ENCODE data around the gene ATP2B2.

The ATP2B2 gene

GRCh38 chr3:10469441-10470119 lies 35.8 kb downstream of the ATP2B2 start:
- DNase-seq (ENCODE audit: low read depth) = no peak

DNA sequence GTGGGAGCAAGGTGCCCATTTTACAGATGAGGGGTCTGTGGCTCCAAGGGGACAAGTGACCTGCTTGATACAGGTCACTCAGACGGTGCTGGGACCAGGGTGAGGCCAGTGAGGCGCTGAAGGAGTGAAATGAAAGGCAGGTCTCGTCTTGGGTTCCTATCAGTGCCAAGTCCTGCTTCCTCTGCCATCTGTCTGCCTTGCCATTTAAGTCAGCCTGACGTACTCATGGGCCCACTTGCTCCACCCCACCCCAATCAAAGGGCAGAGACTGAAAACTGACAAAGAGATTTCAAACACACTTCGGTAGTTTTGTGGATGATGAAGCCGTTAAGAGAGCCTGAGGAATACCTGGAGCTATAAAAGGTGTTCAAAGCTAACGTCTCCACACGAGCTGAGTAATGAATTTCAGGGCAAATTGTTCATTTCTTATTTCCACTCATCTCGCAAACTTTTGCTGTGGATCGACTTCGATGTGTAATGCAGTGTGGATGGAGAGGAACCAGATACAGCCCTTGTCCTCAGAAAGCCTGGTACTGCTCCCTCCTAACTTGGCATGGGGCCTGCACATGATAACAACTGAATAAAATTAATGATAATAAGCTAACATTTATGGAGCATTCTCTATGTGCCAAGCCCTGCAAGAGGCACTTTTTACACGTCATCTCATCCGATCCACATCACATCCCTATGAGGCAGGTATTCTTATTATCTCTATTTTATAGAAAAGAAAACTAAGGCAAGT lies 36.6 kb downstream of the ATP2B2 start:
- DNase-seq (ENCODE audit: low read depth) = no peak

DNA sequence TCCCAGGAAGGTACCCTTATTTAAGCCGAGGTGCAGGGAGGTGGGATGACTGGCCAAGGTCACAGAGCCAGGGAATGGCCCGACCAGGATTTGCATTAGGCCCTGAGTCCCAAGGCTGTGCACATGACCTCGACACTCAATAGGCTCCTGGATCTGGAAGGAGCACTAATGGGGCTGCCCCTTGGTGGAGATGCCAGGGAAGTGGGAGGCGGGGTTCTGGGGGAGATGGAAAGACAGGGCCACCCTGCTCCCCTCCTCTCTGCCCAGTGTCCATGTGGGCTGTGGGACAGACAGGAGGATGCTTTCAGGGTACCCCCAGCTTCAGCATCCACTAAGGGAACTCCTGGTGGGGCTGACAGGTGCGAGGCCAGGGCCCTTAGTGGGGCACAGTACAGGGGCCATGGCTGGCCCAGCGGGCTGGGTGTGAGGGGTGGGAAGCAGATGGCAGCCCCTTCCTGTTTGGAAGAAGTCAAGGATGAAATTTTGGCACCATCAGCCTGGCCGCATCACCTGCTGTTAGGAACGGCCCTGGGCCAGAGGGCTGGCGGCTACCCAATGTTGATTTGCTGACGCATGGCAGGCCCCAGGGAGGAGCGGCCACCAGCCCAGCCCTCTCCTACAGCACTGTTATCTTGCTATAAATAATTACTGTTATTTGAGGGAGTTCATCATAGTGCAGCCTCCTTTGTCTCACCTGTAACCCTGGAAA lies 37.3 kb downstream of the ATP2B2 start:
- DNase-seq (ENCODE audit: low read depth) = no peak

GRCh38 chr3:10467204-10467603 lies 38.2 kb downstream of the ATP2B2 start:
- no peak for DNase-seq (ENCODE audit: low read depth)

DNA sequence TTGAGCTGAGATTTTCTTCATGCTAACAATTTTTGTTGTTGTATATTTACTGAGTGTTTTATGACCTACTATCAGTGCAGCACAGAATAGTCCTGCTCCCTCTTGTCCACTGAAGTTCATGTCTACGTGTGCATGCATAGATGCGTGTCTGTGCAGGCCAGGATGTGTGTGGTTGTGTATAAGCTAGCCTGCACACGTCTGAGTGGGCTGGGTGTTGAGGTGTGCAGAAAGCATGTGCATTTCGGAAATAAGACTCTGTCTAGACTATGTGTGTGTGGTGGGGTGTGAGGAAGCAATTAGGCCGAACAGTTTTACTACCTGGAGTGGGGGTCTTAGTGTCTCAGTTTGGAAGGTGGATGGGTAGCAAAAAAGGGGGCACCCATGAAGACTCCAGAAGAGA lies 39.2 kb downstream of the ATP2B2 start:
- no peak for DNase-seq (ENCODE audit: low read depth)

DNA sequence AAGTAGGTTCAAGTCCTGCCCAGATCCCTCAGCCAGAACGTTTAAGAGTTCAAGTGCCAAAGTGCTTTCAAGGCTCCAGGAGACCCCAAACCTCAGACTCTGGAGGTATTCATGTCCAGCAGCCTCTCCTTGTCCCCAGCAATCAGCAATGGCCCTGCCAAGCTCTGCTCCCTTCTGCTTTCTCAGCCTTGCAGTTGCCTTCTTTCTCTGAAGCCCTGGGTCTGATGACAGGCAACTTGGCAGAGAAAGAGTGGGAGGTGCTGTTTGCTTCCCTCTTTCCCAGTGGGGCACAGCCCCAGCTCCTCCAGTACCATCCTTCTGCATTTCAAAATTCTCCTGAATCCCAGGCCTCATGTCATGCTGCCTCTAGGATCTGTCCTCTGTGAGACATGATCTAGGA lies 40.2 kb downstream of the ATP2B2 start:
- no peak for DNase-seq (ENCODE audit: low read depth)

DNA sequence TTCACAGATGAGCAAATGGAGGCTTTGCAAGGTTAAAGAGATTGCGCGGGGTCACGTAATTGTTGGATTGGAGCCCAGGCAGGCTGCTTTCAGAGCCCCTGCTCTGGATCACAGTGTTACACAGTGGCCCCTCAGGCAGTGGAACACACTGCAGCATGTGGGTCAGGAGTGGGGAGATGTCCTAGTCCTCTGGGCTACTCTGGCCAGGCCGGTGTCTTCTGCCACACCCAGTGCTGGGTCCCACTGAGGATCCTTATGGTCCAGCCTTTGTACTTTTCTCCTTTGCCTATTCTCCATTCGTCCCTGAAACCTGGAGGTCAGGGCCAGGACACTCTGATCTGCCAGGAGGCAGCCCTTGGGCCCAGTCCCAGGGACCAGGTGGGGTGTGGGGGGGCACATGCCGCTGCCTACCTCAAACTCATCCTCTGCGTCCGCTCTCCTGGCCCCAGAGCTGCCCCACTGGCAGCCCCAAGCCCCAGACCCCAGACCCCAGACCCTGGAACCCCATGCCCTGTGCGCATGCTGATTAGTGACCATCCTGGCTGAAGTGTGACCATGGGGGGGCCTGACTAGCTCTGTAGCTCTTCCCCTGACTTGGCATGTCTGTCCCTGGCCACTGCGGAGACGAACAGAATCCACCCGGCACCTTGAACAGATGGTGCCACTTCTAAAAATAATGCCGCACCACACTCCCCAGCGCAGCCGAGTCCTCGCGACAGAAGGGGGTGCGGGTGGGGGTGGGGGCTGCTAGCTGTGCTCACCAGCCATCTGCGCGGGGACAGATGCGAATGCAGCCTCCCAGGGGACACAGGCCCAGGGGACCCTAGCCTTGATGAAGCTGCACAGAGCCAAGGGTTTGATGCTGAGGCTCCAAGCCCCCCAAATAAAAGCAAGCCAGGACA lies 41.6 kb downstream of the ATP2B2 start:
- no peak for DNase-seq (ENCODE audit: low read depth)

- DNase-seq (ENCODE audit: low read depth) = no peak
Observed at GRCh38 chr3:10462641-10463532, 42.5 kb downstream of the ATP2B2 start.

DNA sequence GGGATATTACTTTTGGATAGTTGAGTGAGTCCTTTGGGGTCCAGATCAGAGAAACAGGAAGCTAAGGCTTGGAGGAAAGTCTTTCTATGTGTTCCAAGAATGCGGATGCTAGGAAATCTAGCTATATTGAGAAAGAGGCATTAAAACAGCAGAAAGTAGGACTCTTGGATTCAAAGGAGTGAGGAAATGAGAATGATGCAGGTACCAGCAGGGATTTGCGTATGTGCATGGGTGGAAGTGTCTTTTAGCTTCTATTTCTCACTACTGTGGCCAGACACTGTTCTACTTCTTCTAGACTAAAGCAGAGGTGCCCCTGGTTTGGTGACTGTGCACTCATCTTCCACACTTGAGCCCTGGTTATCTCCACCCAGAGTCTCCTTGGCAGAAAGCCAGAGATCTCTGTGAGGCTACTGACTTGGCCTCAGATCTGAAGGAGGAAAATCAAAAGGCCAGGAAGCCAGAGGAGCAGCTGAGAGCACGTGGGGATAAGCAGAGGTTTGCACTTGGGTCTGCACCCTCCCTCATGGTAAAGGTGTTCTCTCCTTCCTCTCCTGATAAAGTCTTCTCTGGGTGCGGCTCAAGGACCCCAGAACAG lies 44.3 kb downstream of the ATP2B2 start:
- DNase-seq (ENCODE audit: low read depth) = no peak

DNA sequence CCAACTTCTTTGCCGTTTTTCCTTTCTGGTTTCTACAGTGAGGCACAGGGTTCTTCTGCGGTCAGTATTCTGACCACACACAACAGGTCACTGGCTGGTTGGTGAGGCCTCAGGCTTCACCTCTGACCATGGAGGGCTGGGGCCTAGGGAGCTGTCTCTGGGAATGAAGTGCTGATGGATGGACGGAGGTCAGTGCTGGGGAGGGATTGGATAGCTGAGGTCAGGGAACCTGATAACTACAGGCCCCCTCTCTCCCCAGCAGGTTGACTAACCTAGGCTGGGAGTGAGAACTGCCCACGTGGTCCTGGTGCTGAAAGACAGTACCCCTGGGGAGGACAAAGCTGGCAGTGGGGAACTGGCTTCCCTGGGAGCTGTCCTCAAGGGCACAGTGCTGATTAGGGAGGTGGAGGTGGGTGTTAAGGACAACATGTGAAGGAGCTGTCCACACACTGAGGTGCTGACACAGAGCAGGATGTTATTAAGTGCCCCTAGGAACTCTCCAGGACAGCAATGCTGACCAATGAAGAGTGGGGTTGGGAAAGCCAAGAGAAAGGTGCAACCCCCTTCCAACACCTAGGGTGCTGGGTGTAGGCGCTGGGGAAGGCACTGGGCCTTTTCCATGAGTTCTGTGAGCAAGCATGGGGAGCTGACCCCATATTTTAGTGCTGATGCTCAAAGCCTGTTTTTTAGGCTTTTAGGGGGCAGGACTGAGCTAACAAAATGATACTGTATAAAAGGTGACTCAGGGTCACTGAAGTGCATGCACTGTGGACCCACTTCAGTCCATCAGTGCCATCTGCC lies 45.2 kb downstream of the ATP2B2 start:
- peak; percentile 13 for DNase-seq (ENCODE audit: low read depth)

- DNase-seq (ENCODE audit: low read depth) = no peak
Observed at GRCh38 chr3:10457560-10457959, 47.8 kb downstream of the ATP2B2 start.

DNA sequence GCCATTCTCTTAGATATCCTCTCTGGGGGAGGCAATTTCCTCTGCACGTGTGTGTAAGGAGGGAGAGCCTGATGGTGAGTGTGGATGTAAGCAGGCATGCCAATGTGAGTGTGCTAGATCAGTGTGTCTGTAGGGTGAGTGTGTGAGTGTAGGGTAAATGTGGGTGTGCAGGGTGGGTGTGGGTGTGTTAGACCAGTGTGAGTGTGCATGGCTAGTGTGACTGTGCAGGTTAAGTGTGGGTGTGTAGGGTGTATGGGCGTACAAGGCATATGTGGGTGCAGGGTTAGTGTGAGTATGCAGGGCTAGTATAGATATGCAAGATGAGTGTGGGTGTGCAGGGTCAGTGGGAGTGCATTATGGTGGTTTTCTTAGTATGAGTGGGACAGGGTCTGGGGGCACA lies 48.4 kb downstream of the ATP2B2 start:
- DNase-seq (ENCODE audit: low read depth) = no peak

DNA sequence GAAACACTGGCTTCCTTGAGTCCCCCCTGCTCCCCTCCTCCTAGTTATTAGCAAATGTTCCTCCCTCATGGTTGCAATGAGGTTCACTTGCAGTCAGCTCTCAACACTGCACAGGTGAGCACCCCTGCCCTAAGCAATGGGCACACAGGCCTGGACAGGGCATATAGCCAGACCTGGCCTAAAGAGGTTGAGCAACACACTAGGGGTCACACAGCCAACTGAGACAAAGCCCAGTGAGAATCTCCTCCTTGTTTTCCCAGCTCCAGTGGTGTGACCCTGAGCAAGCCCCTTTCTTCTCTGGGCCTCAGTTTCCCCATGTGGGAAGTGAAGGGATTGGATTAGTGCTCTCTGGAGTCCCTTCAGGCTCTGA lies 49.9 kb downstream of the ATP2B2 start:
- no peak for DNase-seq (ENCODE audit: low read depth)

- no peak for DNase-seq (ENCODE audit: low read depth)
Observed at GRCh38 chr3:10454907-10455544, 50.4 kb downstream of the ATP2B2 start.

- no peak for DNase-seq (ENCODE audit: low read depth)
Observed at GRCh38 chr3:10453431-10454163, 51.8 kb downstream of the ATP2B2 start.

DNA sequence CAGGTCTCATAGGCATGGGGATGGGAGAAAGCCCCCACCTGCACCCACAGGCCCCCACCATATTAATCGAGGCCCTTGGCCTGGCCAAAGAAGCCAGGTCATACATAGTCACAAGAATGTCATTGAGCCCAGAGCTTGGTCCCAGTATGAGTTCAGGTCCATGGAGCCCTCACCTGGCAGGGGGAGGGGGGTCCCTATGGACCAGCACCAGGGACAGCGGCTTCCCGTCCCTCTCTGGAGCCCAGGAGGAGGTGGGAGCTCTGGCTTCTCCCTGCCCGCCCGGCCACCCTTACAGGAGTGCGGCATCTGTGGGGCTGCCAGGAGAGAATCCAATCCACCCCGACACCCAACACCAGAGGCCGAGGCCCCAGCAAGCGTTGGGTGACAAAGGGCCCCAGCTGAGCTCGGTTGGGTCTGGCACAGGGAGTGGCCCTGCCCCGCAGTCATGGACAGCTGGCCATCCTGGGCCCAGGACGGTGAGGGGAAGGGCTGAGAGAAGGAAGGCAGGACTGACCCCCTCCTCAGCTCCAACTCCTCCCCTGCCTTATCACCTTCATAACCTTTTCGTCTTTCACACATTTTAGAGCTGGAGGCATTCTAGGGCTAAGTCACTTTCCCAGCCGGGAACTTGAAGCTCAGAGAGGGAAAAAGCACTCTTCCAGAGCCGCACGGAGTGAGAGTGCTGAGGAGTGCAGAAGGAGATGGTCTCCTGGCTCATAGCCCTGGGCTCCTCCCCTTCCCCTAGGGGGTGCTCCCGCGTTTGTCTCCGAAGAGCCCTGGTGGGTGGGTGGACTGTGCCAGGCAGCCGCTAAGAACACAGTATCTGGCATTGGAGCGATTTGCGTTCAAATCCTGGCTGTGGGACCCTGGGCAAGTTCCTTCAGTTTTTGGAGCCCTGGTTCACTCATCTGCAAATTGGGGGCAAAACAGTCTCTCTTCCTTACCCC lies 54.6 kb downstream of the ATP2B2 start:
- DNase-seq (ENCODE audit: low read depth) = no peak

DNA sequence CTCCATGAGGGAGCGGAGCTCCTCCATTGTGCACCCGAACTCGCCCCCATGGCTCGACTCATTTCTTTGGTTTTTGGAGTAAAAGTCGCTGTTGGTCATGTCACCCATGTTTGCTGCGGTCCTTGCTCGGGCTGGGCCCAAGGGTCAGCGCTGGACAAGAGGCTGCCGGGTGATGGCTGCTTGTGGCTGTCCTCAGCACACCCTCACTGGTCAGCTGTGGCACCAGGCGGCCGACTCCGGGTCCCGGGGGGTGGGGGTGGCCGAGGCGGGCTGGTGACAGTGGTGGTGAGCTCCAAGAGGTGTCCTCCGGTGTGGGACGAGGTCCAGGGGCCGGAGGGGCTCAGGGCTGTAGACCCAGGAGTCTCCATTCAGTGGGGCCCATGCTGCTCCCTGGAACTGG lies 56.0 kb downstream of the ATP2B2 start:
- DNase-seq (ENCODE audit: low read depth) = no peak

GRCh38 chr3:10448544-10448943 lies 56.8 kb downstream of the ATP2B2 start:
- DNase-seq (ENCODE audit: low read depth) = no peak
